HG03460 (cell line): Measurements from ENCODE around the gene INPP5F.
A peak's percentile ranks its signal among the peaks of the same experiment; 100 is the strongest.

ENCODE experiments used
- ATAC-seq: cut with Tn5 transposase; IDR thresholded peaks from one replicate; pipeline ENCODE4 v1.9.1; 2021; ENCODE audit not compliant: unreplicated experiment

INPP5F gene, protein sequence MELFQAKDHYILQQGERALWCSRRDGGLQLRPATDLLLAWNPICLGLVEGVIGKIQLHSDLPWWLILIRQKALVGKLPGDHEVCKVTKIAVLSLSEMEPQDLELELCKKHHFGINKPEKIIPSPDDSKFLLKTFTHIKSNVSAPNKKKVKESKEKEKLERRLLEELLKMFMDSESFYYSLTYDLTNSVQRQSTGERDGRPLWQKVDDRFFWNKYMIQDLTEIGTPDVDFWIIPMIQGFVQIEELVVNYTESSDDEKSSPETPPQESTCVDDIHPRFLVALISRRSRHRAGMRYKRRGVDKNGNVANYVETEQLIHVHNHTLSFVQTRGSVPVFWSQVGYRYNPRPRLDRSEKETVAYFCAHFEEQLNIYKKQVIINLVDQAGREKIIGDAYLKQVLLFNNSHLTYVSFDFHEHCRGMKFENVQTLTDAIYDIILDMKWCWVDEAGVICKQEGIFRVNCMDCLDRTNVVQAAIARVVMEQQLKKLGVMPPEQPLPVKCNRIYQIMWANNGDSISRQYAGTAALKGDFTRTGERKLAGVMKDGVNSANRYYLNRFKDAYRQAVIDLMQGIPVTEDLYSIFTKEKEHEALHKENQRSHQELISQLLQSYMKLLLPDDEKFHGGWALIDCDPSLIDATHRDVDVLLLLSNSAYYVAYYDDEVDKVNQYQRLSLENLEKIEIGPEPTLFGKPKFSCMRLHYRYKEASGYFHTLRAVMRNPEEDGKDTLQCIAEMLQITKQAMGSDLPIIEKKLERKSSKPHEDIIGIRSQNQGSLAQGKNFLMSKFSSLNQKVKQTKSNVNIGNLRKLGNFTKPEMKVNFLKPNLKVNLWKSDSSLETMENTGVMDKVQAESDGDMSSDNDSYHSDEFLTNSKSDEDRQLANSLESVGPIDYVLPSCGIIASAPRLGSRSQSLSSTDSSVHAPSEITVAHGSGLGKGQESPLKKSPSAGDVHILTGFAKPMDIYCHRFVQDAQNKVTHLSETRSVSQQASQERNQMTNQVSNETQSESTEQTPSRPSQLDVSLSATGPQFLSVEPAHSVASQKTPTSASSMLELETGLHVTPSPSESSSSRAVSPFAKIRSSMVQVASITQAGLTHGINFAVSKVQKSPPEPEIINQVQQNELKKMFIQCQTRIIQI

DNA sequence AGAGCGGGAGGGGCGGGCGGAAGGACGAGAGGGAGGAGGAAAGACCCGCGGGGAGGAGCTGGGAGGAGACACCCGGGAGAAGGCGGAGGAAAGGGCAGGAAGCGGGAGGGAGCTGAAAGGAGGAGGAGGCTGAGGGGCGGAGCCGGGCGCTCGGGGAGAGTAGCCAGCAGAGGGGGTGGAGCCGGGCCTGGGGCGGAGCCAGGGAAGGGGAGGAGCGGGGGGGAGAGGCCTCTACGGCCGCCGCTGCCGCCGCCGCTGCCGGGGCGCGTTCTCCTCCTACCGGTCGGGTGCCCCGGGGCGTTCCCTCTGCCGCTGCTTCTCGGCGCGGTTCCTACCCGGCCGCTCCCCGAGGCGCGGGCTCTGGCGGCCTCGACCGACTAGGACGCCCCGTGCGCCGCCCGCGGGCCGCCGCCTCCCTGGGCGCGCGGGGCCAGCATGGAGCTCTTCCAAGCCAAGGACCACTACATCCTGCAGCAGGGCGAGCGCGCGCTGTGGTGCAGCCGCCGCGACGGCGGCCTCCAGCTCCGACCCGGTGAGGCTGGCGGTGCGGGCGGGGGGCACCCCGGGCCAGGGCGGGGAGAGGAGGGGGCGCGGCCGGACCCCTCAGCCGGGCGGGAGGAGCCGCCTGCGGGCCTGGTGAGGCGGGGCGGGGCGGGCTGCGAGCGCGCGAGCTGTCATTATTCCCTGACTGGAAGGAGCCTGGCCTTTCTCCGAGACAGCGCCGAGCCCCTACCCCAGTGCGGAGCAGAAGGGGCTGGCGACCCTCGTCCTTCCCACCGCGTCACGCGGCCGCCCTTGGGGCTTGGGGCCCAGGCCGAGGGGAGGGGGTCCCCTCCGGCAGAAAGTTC, at the start of gene INPP5F:
Gene INPP5F (plus strand): TSS at position 223 of the 848 bp plus-strand sequence. CDS start 213 bp downstream, at position 436.
- ATAC-seq, result peak; percentile 87

DNA sequence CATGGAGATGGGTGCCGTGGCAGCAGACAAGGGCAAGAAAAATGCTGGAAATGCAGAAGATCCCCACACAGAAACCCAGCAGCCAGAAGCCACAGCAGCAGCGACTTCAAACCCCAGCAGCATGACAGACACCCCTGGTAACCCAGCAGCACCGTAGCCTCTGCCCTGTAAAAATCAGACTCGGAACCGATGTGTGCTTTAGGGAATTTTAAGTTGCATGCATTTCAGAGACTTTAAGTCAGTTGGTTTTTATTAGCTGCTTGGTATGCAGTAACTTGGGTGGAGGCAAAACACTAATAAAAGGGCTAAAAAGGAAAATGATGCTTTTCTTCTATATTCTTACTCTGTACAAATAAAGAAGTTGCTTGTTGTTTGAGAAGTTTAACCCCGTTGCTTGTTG, 48.7 kb upstream of the INPP5F start:
- ATAC-seq, result no peak

DNA sequence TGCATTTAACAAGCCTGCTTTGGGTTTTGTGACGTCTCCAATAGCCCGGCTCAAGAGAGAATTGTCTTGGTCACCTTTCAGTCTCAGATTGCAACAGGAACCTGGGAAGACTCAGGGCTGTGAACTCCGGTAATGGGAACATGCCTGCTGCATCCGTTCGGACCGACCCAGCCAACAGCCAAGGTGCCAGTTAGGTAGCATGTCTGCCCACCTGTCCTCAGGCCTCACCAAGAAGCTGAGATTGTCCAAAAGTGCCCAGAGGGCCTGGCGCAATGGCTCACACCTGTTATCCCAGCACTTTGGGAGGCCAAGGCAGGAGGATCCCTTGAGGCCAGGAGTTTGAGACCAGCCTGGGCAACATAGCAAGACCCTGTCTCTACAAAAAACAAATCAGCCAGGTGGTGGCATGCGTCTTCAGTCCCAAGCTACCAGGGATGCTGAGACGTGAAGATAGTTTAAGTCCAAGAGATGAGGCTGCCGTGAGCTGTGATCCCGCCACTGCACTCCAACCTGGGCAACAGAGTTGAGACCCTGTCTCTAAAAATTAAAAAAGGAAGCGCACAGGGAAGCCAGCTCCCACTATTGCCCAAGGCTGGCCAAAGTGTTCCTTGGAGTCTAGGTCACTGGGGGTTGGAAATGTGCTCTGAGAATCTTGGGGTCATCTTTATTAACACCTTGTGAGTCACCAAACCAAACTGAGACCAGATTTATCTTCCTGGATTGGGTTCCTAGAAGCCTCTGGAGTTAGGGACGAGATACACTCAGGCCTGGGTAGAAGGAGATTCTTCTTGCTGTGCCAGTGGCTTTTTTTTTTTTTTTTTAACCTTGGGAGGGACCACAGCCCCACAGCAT, 47.7 kb upstream of the INPP5F start:
- ATAC-seq, result no peak

DNA sequence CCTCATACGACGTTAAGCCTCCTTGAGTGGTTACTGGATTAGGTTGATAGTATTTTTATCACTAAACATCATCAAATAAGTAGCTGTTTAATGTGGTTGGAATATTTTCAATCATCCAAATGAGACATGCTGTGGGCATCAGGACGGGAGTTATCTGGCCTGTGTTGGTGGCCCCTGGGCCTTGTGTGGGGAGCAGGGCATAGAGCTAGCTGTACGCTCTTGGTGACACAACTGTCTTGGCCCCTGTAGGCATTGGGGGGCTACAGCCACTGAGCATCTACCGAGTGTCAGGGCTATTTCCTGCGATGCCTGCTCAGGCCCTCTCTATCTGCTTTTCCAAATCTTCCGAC, 46.4 kb upstream of the INPP5F start:
- no peak for ATAC-seq

DNA sequence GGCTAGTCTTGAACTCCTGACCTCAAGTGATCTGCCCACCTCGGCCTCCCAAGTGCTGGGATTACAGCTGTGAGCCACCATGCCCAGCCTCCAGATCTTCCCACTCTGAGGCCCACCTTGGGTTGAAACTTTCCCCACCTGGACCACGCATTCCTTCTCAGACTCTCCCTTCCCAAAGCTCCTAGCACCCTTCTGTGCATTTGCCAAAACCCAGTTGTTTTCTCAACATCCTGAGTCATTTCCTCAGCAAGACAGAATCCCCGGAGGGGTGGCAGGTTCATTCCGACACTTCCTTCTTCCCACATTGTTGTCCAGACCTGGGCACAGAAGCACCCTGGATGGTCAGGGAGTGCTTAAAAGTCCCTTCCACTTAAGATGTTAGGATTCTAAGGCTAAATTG, 45.8 kb upstream of the INPP5F start:
- no peak for ATAC-seq

DNA sequence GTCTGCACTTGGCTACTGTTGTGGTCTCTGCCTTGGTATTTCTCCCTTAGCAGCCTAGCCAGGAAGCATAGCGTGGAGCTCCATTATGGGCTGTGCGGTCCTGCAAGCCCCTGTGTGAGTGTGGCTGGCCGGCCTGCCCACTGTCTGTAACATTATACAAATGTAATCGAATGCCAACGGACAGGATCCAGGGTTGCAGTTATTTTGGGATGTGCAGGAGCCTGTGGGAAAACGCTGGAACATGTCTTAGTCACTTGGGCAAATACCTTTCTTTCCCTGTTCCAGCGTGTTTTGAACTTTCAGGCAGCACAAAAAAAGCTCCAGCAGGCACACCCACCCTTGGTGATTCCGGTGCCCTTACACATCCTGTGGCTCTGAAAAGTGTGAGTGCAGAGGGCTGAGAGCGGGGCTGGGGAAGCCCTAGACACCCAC, 45.2 kb upstream of the INPP5F start:
- no peak for ATAC-seq

DNA sequence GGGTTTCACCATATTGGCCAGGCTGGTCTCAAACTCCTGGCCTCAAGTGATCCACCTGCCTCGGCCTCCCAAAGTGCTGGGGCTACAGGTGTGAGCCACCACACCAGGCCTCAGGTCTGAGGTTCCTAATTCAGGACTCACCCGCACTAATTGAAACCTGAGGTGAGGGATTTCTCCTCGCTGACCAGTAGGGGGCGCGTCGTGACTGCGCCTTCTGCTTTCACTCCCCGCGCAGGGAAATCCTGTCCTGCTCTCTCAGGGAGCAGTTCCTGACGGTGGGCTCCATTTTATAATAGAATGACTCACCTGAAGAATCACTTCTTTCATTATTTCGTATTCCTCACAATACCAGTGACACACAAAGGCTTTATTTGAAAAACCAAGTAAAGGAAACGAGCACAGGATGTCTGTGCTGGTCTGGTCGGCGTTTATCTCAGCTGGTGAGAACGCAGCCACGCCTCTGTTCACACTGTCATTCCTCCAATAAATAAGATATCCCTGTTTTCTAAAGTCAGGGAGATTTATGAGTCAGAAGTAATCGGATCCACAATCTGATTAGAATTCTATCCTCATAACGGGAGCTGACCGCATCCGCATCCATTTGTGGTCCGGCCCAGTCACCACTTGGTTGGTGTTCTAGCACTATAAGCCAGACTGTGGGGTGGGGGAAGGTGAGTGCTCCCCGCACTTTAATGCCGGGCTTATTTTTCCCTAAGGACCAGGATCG, 39.2 kb upstream of the INPP5F start:
- ATAC-seq, result peak; percentile 63

DNA sequence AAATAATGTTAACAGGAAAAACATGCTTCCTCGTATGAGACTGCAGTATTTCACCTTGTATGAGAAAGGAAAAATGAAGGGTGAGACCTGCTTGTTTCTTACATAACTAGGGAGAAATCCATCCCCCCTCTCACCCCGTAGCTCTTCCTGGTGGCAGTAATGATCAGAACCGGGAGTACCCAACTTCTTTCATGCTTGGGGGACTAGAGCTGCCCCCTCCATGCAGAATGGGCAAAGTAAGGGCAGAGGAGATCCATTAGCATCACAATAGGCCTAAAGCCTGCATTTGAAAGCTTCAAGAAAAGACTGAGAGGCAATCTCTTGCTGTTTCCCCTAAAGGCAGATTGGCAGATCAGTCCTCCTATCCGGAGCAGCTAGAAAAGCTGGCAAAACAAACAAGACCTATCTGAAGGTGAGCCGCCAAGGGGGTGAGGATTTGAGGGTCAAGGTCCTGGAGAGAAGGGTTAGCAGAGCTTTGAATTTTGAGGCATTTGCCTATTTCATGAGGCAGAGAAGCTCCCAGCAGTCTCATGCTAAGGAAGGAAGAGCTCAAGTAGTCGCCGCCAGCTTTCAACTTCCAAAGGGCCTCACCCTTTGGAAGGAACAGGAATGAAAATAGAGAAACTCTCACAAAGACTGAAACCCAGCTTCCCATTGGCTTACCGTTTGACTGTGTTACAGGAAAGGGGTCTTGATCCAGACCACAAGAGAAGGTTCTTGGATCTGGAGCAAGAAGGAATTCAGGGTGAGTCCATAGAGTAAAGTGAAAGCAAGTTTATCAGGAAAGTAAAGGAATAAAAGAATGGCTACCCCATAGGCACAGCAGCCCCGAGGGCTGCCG, 38.4 kb upstream of the INPP5F start:
- no peak for ATAC-seq

DNA sequence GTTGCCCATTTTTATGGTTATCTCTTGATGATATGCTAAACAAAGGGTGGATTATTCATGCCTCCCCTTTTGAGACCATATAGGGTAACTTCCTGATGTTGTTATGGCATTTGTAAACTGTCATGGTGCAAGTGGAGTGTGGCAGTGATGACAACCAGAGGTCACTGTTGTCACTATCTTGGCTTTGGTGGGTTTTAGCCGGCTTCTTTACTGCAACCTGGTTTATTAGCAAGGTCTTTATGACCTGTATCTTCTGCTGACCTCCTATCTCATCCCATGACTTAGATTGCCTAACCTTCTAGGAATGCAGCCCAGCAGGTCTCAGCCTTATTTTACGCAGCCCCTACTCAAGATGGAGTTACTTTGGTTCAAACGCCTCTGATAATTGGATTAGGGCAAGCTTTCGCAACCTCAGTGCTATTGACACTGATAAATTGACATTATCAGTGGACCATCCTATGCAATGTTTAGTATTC, 37.8 kb upstream of the INPP5F start:
- no peak for ATAC-seq

DNA sequence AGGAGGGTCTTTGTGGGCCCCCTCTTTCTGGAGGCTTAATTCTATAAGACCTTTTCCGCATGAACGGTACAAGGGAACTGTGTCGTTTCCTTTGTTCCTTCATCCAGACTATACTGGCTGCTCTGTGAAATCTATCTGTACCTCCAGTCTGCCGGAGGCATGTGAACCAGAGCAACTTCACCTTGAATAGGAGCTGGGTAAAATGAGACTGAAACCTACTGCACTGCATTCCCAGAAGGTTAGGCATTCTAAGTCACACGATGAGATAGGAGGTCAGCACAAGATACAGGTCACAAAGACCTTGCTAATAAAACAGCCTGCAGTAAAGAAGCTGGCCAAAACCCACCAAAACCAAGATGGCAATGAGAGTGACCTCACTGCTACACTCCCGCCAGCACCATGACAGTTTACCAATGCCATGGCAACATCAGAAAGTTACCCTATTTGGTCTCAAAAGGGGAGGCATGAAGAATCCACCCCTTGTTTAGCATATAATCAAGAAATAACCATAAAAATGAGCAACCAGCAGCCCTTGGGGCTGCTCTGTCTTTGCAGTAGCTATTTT, 36.8 kb upstream of the INPP5F start:
- ATAC-seq, result no peak

DNA sequence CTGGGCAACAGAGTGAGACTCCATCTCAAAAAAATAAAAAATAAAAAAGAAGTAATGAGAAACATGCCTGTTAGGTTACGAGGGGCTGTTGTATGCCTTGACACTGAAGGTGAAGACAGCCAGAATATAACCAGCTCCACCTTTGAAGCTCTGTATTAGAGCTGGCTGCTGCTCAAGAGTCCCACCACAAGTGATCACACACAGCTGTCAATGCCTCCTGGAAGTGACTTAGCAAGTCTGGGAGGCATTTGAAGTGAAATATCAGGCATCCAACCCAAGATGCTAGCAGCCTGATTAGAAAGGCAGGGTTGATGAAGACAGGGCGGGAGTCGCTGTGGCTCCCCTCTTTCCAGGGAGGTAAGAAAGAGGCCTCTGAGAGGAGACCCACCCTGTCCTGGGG, 34.1 kb upstream of the INPP5F start:
- ATAC-seq, result no peak

DNA sequence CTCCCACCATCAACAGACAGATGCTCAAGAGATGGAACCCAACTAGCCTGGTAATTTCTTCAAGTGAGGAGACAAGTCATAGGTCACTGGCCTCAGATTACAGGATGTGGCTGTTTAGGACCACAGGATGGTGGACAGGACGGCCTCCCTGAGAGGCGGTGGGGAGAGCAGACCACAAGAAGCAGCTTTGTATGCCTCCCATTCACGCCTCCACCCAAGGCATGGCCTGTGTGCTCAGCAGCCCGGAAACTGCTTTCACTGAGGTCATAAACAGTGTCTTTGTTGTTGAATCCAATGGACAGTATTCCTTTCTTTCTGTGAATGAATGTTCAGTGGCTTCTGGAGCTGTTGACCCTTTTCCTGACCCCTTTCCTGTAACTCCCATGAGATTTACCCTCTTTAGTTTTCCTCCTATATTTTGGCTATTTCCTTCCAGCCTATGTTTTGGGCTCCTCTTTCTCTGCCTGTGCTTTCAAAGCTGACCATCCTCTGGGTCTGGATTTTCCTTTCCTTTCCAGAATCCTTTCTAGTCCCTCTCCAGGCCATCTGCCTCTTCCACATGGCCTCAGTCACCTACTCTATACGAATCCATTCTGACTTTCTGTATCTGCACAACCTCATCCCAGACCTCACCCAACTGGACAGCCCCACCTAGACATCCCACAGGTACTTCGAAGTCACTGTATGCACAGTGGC, 32.4 kb upstream of the INPP5F start:
- ATAC-seq, result peak; percentile 56

DNA sequence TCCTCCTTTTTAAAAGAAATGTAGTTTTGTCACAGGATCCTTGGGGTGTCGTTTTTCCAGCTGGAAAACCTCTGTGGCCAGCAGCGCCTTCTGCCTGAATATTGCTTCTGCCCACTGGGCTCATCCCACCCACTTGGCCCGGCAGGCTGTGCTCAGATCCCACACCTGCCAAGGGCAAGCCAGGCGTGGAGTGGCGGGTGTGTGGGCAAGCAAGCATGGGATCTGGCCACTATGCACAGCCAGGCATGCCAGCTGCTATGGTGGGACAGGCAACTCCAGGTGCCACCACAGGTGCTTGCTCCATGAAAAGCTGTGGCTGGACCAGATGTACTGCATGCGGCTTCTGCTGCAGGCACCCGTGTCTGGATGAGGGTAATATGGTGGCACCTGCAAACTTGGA, 31.2 kb upstream of the INPP5F start:
- no peak for ATAC-seq

DNA sequence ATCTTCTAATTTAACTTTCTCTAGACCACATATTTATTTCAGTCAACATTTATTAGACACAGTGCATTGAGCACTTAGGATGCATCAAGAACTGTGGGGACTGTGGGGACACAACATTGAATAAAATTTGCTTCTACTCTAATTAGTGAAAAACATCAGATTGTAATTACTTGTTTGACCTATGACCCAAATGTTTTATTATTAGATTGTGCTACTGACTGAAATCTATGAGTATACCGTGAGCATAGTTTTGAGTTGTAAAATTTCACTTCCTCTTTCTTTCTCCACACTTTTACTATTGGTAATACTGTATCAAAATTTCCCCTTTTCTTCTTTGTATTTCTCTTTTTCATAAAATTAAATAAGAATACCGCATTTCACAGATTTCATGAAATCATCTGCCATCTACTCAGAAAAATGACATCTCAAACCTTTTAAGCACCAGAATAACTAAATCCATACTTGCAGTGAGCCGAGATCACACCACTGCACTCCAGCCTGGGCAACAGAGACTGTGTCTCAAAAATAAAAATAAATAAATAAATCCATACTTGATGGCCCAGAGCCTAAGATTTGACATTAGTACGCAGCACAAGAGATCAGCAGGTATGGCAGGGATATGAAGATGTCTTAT, 25.4 kb upstream of the INPP5F start:
- ATAC-seq, result peak; percentile 57

DNA sequence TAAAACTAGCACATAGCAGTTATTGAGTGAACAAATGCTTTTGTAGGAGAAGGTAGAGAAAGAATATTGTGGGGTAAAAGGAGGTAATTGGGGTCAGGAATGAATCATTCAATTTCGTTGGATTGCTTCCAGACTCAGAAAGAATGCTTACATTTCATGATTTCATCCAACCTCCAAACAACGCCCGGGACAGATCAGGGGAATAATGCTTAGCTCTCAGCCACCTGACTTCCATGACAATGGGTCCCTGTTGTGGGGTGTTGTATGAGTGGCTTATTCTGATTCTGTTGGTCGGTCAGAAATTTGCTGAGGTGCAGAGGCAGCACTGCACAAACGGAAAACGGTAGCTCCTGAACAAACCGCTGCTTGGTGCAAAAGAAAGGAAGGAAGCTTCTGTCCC, 24.0 kb upstream of the INPP5F start:
- no peak for ATAC-seq

DNA sequence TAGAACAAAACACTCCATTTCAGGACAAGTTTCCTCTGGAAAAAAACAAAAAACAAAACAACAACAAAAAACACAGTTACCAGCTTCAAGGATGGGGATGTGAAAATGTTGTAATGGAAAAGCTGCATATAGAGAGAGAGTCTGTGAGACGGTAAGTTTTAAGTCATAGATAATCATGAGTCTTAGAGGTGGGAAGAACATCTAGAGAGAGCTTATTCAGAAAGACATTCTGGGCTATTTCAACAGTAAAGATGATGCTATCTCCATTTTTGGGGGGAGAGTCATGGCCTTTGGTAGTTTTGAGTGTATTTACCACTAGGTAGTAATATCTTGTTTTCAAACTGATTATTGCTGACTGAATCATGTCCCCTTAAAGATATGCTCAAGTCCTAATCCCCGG, 23.3 kb upstream of the INPP5F start:
- ATAC-seq, result no peak
